Vagina (tissue), 2 donors: ENCODE data around the gene FABP6.

Source experiments
- CTCF ChIP-seq, 3 experiments: fragments of 450-650 bp in 2 of 3; fragments of 200-600 bp in 1 of 3; sonication (generic) in 1 of 3; IDR thresholded peaks; one replicate each; pipeline ENCODE4 v1.5.1; 2017 to 2019; ENCODE audit warnings: antibody characterized with exemption in 3 of 3, mild to moderate bottlenecking in 2 of 3, moderate library complexity in 2 of 3
- POLR2A ChIP-seq, 2 donors: fragments of 450-650 bp; IDR thresholded peaks; one replicate each; pipeline ENCODE4 v1.6.1; 2017; ENCODE audit warnings: antibody characterized with exemption in 2 of 2, mild to moderate bottlenecking in 2 of 2, moderate library complexity in 2 of 2

- TF ChIP-seq CTCF (IDR thresholded peaks at IDR 0.05): no peak
- TF ChIP-seq POLR2A (IDR thresholded peaks at IDR 0.05): no peak
Observed at GRCh38 chr5:160197341-160198144, 31.8 kb upstream of the FABP6 start.
